HCT116 (cell line): ENCODE measurements around the gene PNMT. TPM values are rescaled to one million over a fixed set of nuclear protein-coding genes. Genes with fewer than 3 reads are reported as not detected.

Source experiments
- ATAC-seq: fragments of 200-7000 bp; cut with Tn5 transposase; 2 replicates; pipeline ENCODE4 v1.9.1; 2020; ENCODE audit warnings: mild to moderate bottlenecking, moderate library complexity
- BruUV-seq: library from RNA; stranded (reverse); fragments of 400-500 nt; replicated peaks from 2 replicates; lab custom pipeline; 2021; lab: Mats Ljungman, UMichigan
- CTCF ChIA-PET: fragments of 300-600 bp; sonication (Branson Sonifier 250); formaldehyde crosslinking; loops from one replicate; lab custom pipeline; 2021; ENCODE audit warnings: antibody characterized with exemption; lab: Charles Lee
- POLR2A ChIA-PET: fragments of 300-600, 350-600 bp; sonication (Branson Sonifier 250); formaldehyde crosslinking; loops from one replicate; lab custom pipeline; 2021; ENCODE audit warnings: antibody characterized with exemption; lab: Charles Lee
- RAD21 ChIA-PET, 2 experiments: fragments of 300-600 bp; sonication (Branson Sonifier 250); formaldehyde crosslinking; loops; one replicate each; lab custom pipeline; 2023; ENCODE audit warnings: low total read pairs in 2 of 2; ENCODE audit not compliant: uncharacterized antibody in 2 of 2, unreplicated experiment in 2 of 2, low non-redundant PET in 1 of 2; lab: Charles Lee
- DNase-seq: peaks from one replicate; pipeline ENCODE4 v3.0.0-alpha.2; 2010; ENCODE audit warnings: low read depth, low spot score
- H2AFZ ChIP-seq: fragments of 200-600 bp; shearing (Covaris generic), sonication (generic); 2 replicates; pipeline ENCODE4 v1.6.1; 2017; ENCODE audit warnings: low read depth, mixed run types, mixed read lengths, antibody characterized with exemption, low read length; ENCODE audit not compliant: poor library complexity, severe bottlenecking
- H3K27ac ChIP-seq: 2 replicates; pipeline ENCODE4 v1.5.1; 2012; ENCODE audit warnings: low read depth, low read length
- H3K27me3 ChIP-seq: fragments of 200-600 bp; sonication (generic); 2 replicates; pipeline ENCODE4 v1.6.1; 2016; ENCODE audit warnings: mixed run types, low read length, mixed read lengths; ENCODE audit not compliant: insufficient read depth
- H3K36me3 ChIP-seq, 2 experiments: fragments of 200-500 bp in 1 of 2; fragments of 200-600 bp in 1 of 2; sonication (Bioruptor generic) in 1 of 2; sonication (generic) in 1 of 2; 2 replicates each; pipeline versions ENCODE4 v1.5.1 to v1.6.1; 2014 to 2016; ENCODE audit warnings: low read length in 2 of 2, inconsistent platforms in 1 of 2, mixed read lengths in 1 of 2, mixed run types in 1 of 2; ENCODE audit not compliant: insufficient read depth in 2 of 2, control insufficient read depth in 1 of 2
- H3K4me1 ChIP-seq, 2 experiments: fragments of 200-600 bp in 1 of 2; sonication (generic) in 1 of 2; 2 replicates each; pipeline versions ENCODE4 v1.5.1 to v1.6.1; 2012 to 2017; ENCODE audit warnings: low read length in 2 of 2, inconsistent platforms in 1 of 2, mild to moderate bottlenecking in 1 of 2, mixed read lengths in 1 of 2, mixed run types in 1 of 2, moderate library complexity in 1 of 2; ENCODE audit not compliant: insufficient read depth in 2 of 2, control insufficient read depth in 1 of 2
- H3K4me2 ChIP-seq: fragments of 200-600 bp; sonication (generic); 2 replicates; pipeline ENCODE4 v1.6.1; 2017; ENCODE audit warnings: mixed run types, low read length, mixed read lengths
- H3K4me3 ChIP-seq, 2 experiments: fragments of 200-600 bp in 1 of 2; sonication (generic) in 1 of 2; replicated peaks in 1 of 2; 2 replicates each; pipeline ENCODE4 v1.5.1; 2011 to 2016; ENCODE audit warnings: low read length in 2 of 2, control low read depth in 1 of 2, low read depth in 1 of 2, mild to moderate bottlenecking in 1 of 2, mixed read lengths in 1 of 2, mixed run types in 1 of 2
- H3K79me2 ChIP-seq: fragments of 200-600 bp; sonication (generic); 2 replicates; pipeline ENCODE4 v1.6.1; 2017; ENCODE audit warnings: mild to moderate bottlenecking, mixed run types, low read length, moderate library complexity, mixed read lengths; ENCODE audit not compliant: insufficient read depth
- H3K9ac ChIP-seq: fragments of 200-600 bp; sonication (generic); 2 replicates; pipeline ENCODE4 v1.6.1; 2016; ENCODE audit warnings: low read length, mixed read lengths
- H3K9me2 ChIP-seq: fragments of 200-600 bp; sonication (generic), shearing (Covaris generic); 2 replicates; pipeline ENCODE4 v1.6.1; 2017; ENCODE audit warnings: mixed run types, mild to moderate bottlenecking, moderate library complexity; ENCODE audit not compliant: insufficient read depth
- H3K9me3 ChIP-seq, 2 experiments: fragments of 200-500 bp in 1 of 2; fragments of 200-600 bp in 1 of 2; sonication (Bioruptor generic) in 1 of 2; sonication (generic) in 1 of 2; 2 replicates each; pipeline ENCODE4 v1.6.1; 2014 to 2017; ENCODE audit warnings: low read length in 2 of 2, mixed read lengths in 2 of 2, inconsistent platforms in 1 of 2, low read depth in 1 of 2, mild to moderate bottlenecking in 1 of 2, mixed run types in 1 of 2, moderate library complexity in 1 of 2; ENCODE audit not compliant: control insufficient read depth in 1 of 2, insufficient read depth in 1 of 2
- H4K20me1 ChIP-seq: fragments of 200-600 bp; sonication (generic), shearing (Covaris generic); 2 replicates; pipeline ENCODE4 v1.6.1; 2017; ENCODE audit warnings: mixed run types, mild to moderate bottlenecking, moderate library complexity; ENCODE audit not compliant: insufficient read depth
- CEBPB ChIP-seq: IDR thresholded peaks from 2 replicates; pipeline ENCODE4 v1.6.1; 2012; ENCODE audit warnings: low read depth
- EGR1 ChIP-seq: IDR thresholded peaks from 2 replicates; pipeline ENCODE4 v1.6.1; 2012; ENCODE audit warnings: low read depth
- ELF1 ChIP-seq: IDR thresholded peaks from 2 replicates; pipeline ENCODE4 v1.6.1; 2012; ENCODE audit warnings: low read depth, borderline replicate concordance
- EZH2phosphoT487 ChIP-seq: fragments of 200-600 bp; IDR thresholded peaks from 2 replicates; pipeline ENCODE4 v1.6.1; 2018; ENCODE audit warnings: antibody characterized with exemption, borderline replicate concordance
- JUND ChIP-seq: IDR thresholded peaks from 2 replicates; pipeline ENCODE4 v1.6.1; 2012
- POLR2A ChIP-seq: IDR thresholded peaks from 2 replicates; pipeline ENCODE4 v1.7.0; 2011; ENCODE audit warnings: borderline replicate concordance; ENCODE audit not compliant: insufficient read depth, insufficient read length; ENCODE audit errors: extremely low read depth
- RAD21 ChIP-seq: IDR thresholded peaks from 2 replicates; pipeline ENCODE4 v1.6.1; 2012; ENCODE audit warnings: low read depth, mild to moderate bottlenecking
- SP1 ChIP-seq: IDR thresholded peaks from 2 replicates; pipeline ENCODE4 v1.6.1; 2012; ENCODE audit warnings: low read depth
- SRF ChIP-seq: IDR thresholded peaks from 2 replicates; pipeline ENCODE4 v1.6.1; 2012; ENCODE audit warnings: low read depth
- YY1 ChIP-seq: IDR thresholded peaks from 2 replicates; pipeline ENCODE4 v1.6.1; 2011; ENCODE audit warnings: low read length, low read depth, moderate library complexity, mild to moderate bottlenecking; ENCODE audit not compliant: insufficient replicate concordance; ENCODE audit errors: extremely low read depth
- ZFX ChIP-seq: fragments of 450-650 bp; IDR thresholded peaks from 2 replicates; pipeline ENCODE4 v1.6.1; 2017
- ZNF274 ChIP-seq: fragments of 200-500 bp; sonication (Bioruptor generic); IDR thresholded peaks from 2 replicates; pipeline ENCODE4 v1.6.1; 2014; ENCODE audit warnings: mild to moderate bottlenecking, low read depth, low read length, inconsistent platforms
- intact Hi-C: fragments of 100-400 bp; cut with micrococcal nuclease; formaldehyde crosslinking; loops from 2 replicates; pipeline ENCODE4 v1.10.0; 2022
- total RNA-seq: library from RNA; stranded (reverse); gene quantifications from one replicate; pipeline ENCODE4 v1.2.1, GENCODE V29; 2021; ENCODE audit not compliant: unreplicated experiment
- TF ChIP-seq, protein P1 (sequence below), 3 experiments: fragments of 200-600 bp in 1 of 3; sonication (generic) in 1 of 3; IDR thresholded peaks in 2 of 3; conservative IDR thresholded peaks in 1 of 3; 2 replicates each; pipeline ENCODE4 v1.5.1; 2012 to 2017; ENCODE audit warnings: low read depth in 2 of 3, low read length in 2 of 3, antibody characterized with exemption in 1 of 3, borderline replicate concordance in 1 of 3, control low read depth in 1 of 3, mild to moderate bottlenecking in 1 of 3, mixed read lengths in 1 of 3, mixed run types in 1 of 3, moderate library complexity in 1 of 3; ENCODE audit not compliant: insufficient read depth in 1 of 3
- TF ChIP-seq, protein P2 (sequence below): IDR thresholded peaks from 2 replicates; pipeline ENCODE4 v1.6.1; 2012
- TF ChIP-seq, protein P3 (sequence below): IDR thresholded peaks from 2 replicates; pipeline ENCODE4 v1.6.1; 2011; ENCODE audit warnings: mild to moderate bottlenecking, low read length, moderate library complexity; ENCODE audit not compliant: insufficient replicate concordance; ENCODE audit errors: extremely low read depth

Gene PNMT
- total RNA-seq, 1 experiment from 2014 or later: not detected

DNA sequence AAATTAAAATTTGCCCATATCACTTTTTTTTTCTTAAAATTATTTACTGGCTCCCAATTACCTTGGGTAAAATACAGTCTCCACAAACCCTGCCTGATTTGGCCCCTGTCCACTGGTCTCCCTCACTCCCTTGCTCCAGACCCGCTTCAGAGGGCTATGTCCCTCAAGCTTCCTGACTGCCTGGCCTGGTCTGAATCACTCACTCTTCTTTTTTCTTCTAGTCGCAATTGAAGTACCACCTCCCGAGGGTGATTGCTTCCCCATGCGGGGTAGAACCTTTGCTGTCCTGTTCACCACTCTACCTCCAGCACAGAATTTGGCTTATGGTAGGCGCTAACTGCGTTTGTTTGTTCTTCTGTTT is 20.2 kb downstream of the PNMT start:
- BruUV-seq: TSS peak; percentile 94
- intact Hi-C loops: no loop called here
- RAD21 ChIA-PET: interaction anchor here in 1 of 2 experiments (1.1 kb wide), 1 partner anchor 42 kb away, joined by 3 read pairs; the partner anchor contains the start of gene MIEN1
- POLR2A ChIA-PET: interaction anchor here (0.9 to 2.1 kb wide), 3 partner anchors 11 to 41 kb away, joined by 3 to 16 read pairs (median 6); partner anchors contain the start of genes ERBB2 and MIEN1
- Histone ChIP-seq H3K9ac (peak overlapping the region; percentile 77), H3K27ac (peak overlapping the region; percentile 95), H3K4me1 (peaks cover 10 to 19% of the 10 kb centered on the region in 2 experiments; a peak in 3 of 4 replicates), H3K4me3 (peak overlapping the region; percentile 84 to 89), H3K36me3 (no peaks in the 10 kb centered on the region), H3K79me2 (no peaks in the 10 kb centered on the region), H3K9me3 (no peaks in the 10 kb centered on the region), H4K20me1 (no peaks in the 10 kb centered on the region), H3K27me3 (no peaks in the 10 kb centered on the region), H3K4me2 (peak overlapping the region; percentile 91), H3K9me2 (no peaks in the 10 kb centered on the region), H2AFZ (peak overlapping the region; percentile 40)
- ATAC-seq (no peak), DNase-seq (no peak)
- TF ChIP-seq JUND (no peak), ELF1 (no peak), SRF (no peak), SP1 (no peak)
- CTCF ChIA-PET: interaction anchor here (1.0 to 2.4 kb wide), 9 partner anchors 17 to 706 kb away, joined by 3 to 9 read pairs (median 4); no protein-coding TSS in a partner anchor

DNA sequence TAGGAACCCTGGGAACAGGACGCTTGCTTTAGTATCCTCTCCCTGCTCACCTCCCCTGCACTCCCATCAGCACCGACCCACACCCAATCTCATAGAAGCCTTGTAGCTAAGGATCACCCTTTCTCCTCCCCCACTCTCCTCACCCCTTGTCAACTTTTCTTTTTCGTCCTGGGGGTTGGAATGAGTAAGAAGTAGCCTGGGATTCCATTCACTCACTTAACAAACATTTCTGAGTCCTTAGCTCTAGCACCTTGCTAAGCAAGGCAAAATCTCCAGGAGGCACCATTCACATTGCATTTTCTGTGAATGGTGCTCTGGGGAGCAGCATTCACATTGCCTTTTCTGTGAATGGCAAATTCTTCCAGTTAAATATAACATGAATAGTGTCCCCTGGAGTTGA is 20.7 kb downstream of the PNMT start:
- Histone ChIP-seq H3K4me3 (peak overlapping the region; percentile 84 to 89), H4K20me1 (no peaks in the 10 kb centered on the region), H3K27ac (peak overlapping the region; percentile 95), H3K27me3 (no peaks in the 10 kb centered on the region), H3K4me1 (peaks cover 10 to 19% of the 10 kb centered on the region in 2 experiments; a peak in 3 of 4 replicates), H3K4me2 (peak overlapping the region; percentile 91), H3K9me2 (no peaks in the 10 kb centered on the region), H3K36me3 (no peaks in the 10 kb centered on the region), H2AFZ (no peak overlapping the region), H3K9ac (peak overlapping the region; percentile 77), H3K9me3 (no peaks in the 10 kb centered on the region), H3K79me2 (no peaks in the 10 kb centered on the region)
- CTCF ChIA-PET: interaction anchor here (1.0 to 2.4 kb wide), 2 partner anchors 36 to 67 kb away, joined by 4 to 9 read pairs; no protein-coding TSS in a partner anchor
- no peak for ATAC-seq
- RAD21 ChIA-PET: no interaction called here
- BruUV-seq: no TSS peak
- no peak for DNase-seq
- POLR2A ChIA-PET: interaction anchor here (2.1 kb wide), 1 partner anchor 11 kb away, joined by 16 read pairs; the partner anchor contains the start of gene ERBB2
- TF ChIP-seq EGR1: no peak
- TF ChIP-seq, protein P1, sequence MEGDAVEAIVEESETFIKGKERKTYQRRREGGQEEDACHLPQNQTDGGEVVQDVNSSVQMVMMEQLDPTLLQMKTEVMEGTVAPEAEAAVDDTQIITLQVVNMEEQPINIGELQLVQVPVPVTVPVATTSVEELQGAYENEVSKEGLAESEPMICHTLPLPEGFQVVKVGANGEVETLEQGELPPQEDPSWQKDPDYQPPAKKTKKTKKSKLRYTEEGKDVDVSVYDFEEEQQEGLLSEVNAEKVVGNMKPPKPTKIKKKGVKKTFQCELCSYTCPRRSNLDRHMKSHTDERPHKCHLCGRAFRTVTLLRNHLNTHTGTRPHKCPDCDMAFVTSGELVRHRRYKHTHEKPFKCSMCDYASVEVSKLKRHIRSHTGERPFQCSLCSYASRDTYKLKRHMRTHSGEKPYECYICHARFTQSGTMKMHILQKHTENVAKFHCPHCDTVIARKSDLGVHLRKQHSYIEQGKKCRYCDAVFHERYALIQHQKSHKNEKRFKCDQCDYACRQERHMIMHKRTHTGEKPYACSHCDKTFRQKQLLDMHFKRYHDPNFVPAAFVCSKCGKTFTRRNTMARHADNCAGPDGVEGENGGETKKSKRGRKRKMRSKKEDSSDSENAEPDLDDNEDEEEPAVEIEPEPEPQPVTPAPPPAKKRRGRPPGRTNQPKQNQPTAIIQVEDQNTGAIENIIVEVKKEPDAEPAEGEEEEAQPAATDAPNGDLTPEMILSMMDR (IDR thresholded peaks at IDR 0.05 in 2 of 3, conservative IDR thresholded peaks at IDR 0.05 in 1 of 3; ENCODE audit: borderline replicate concordance in 1 of 3, insufficient read depth in 1 of 3, low read depth in 2 of 3, low read length in 2 of 3): peak in 1 of 3 experiments; percentile 45; a peak in 1 of 6 replicates
- TF ChIP-seq ZFX: no peak
- peak; percentile 60; the same call in 1 of the 2 replicates for TF ChIP-seq RAD21
- no peak for TF ChIP-seq YY1
- no peak for TF ChIP-seq ZNF274
- TF ChIP-seq CEBPB: no peak
- TF ChIP-seq POLR2A: no peak
- TF ChIP-seq, protein P2, sequence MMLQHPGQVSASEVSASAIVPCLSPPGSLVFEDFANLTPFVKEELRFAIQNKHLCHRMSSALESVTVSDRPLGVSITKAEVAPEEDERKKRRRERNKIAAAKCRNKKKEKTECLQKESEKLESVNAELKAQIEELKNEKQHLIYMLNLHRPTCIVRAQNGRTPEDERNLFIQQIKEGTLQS: no peak
- no peak for TF ChIP-seq EZH2phosphoT487
- TF ChIP-seq, protein P3, sequence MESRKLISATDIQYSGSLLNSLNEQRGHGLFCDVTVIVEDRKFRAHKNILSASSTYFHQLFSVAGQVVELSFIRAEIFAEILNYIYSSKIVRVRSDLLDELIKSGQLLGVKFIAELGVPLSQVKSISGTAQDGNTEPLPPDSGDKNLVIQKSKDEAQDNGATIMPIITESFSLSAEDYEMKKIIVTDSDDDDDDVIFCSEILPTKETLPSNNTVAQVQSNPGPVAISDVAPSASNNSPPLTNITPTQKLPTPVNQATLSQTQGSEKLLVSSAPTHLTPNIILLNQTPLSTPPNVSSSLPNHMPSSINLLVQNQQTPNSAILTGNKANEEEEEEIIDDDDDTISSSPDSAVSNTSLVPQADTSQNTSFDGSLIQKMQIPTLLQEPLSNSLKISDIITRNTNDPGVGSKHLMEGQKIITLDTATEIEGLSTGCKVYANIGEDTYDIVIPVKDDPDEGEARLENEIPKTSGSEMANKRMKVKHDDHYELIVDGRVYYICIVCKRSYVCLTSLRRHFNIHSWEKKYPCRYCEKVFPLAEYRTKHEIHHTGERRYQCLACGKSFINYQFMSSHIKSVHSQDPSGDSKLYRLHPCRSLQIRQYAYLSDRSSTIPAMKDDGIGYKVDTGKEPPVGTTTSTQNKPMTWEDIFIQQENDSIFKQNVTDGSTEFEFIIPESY: no peak
- TF ChIP-seq JUND: no peak
- intact Hi-C loops: no loop called here
